DMS114 treated with DMSO at 0.1 percent for 48 hours (cell line): ENCODE results near the gene GFI1B.
"Not testable (repeated sequence)": the region's sequence is repeated elsewhere in the genome, so short reads cannot be mapped to it uniquely, and the experiment has no call there.

ENCODE experiments used
- DNase-seq: peaks from one replicate; lab custom pipeline; 2025; ENCODE audit not compliant: unreplicated experiment; lab: John Stamatoyannopoulos, UW

Gene GFI1B

GRCh38 chr9:132967908-132968307, 10.6 kb upstream of the GFI1B start:
- not testable (repeated sequence) for DNase-seq

GRCh38 chr9:132969783-132970182, 8.7 kb upstream of the GFI1B start:
- DNase-seq, result no peak

- no peak for DNase-seq
Measured at GRCh38 chr9:132970324-132971062, 8.0 kb upstream of the GFI1B start.

- no peak for DNase-seq
Measured at GRCh38 chr9:132973166-132973565, 5.3 kb upstream of the GFI1B start.

- DNase-seq, result no peak
Measured at GRCh38 chr9:132973713-132974112, 4.8 kb upstream of the GFI1B start.

- DNase-seq, result no peak
Measured at GRCh38 chr9:132975961-132976360, 2.5 kb upstream of the GFI1B start.

GRCh38 chr9:132976571-132976970, 1.9 kb upstream of the GFI1B start:
- no peak for DNase-seq

GRCh38 chr9:132978112-132978450, 413 bp upstream of the GFI1B start:
- DNase-seq, result no peak

- no peak for DNase-seq
Measured at GRCh38 chr9:132980157-132980556, 1.7 kb downstream of the GFI1B start.

GRCh38 chr9:132982458-132982857, 4.0 kb downstream of the GFI1B start:
- DNase-seq, result no peak

- DNase-seq, result no peak
Measured at GRCh38 chr9:132983491-132984201, 5.2 kb downstream of the GFI1B start.

GRCh38 chr9:132984202-132985070, 5.9 kb downstream of the GFI1B start:
- no peak for DNase-seq

- no peak for DNase-seq
Measured at GRCh38 chr9:132985071-132985350, 6.5 kb downstream of the GFI1B start.

- no peak for DNase-seq
Measured at GRCh38 chr9:132985489-132985888, 7.0 kb downstream of the GFI1B start.

GRCh38 chr9:132986114-132986513, 7.6 kb downstream of the GFI1B start:
- no peak for DNase-seq

GRCh38 chr9:132986640-132987620, 8.4 kb downstream of the GFI1B start:
- no peak for DNase-seq

GRCh38 chr9:132988244-132989013, 9.9 kb downstream of the GFI1B start:
- DNase-seq, result no peak

- DNase-seq, result no peak
Measured at GRCh38 chr9:132989014-132989310, 10.5 kb downstream of the GFI1B start.

GRCh38 chr9:132989414-132989996, 11.0 kb downstream of the GFI1B start:
- DNase-seq, result no peak

GRCh38 chr9:132989998-132990557, 11.6 kb downstream of the GFI1B start:
- not testable (repeated sequence) for DNase-seq
